SU-DHL-6 (cell line): ENCODE measurements around the gene STIM2.
"Not testable (repeated sequence)": the region's sequence is repeated elsewhere in the genome, so short reads cannot be mapped to it uniquely, and the experiment has no call there.

Experiments
- H2AFZ ChIP-seq: fragments of 200-600 bp; sonication (generic); 2 replicates; pipeline ENCODE4 v1.6.1; 2014; ENCODE audit warnings: low read depth, mild to moderate bottlenecking, moderate library complexity, mixed read lengths, antibody characterized with exemption, low read length; ENCODE audit not compliant: severe bottlenecking
- H3F3A ChIP-seq: fragments of 200-600 bp; shearing (Covaris generic); 2 replicates; pipeline ENCODE4 v1.6.0; 2016; ENCODE audit warnings: antibody characterized with exemption, mild to moderate bottlenecking; ENCODE audit not compliant: insufficient read depth
- H3K27ac ChIP-seq: fragments of 200-600 bp; sonication (generic); 2 replicates; pipeline ENCODE4 v1.5.1; 2016; ENCODE audit warnings: low read depth, mild to moderate bottlenecking, low read length, moderate library complexity, mixed read lengths
- H3K27me3 ChIP-seq: fragments of 200-600 bp; sonication (generic), shearing (Covaris generic); 2 replicates; pipeline ENCODE4 v1.6.0; 2014; ENCODE audit warnings: mild to moderate bottlenecking, low read length
- H3K36me3 ChIP-seq: fragments of 200-600 bp; sonication (generic); 2 replicates; pipeline ENCODE4 v1.6.1; 2014; ENCODE audit warnings: mild to moderate bottlenecking, low read length, mixed read lengths
- H3K4me2 ChIP-seq: fragments of 300-600, 200-600 bp; shearing (Covaris generic), sonication (generic); 2 replicates; pipeline ENCODE4 v1.6.0; 2014; ENCODE audit warnings: low read length, low read depth, mild to moderate bottlenecking; ENCODE audit not compliant: poor library complexity, severe bottlenecking
- H3K4me3 ChIP-seq: fragments of 200-600 bp; sonication (generic); 2 replicates; pipeline ENCODE4 v1.5.1; 2014; ENCODE audit warnings: antibody characterized with exemption, low read length, mild to moderate bottlenecking, mixed read lengths; ENCODE audit not compliant: insufficient read depth, poor library complexity, severe bottlenecking
- H3K79me2 ChIP-seq: fragments of 200-600 bp; sonication (generic); 2 replicates; pipeline ENCODE4 v1.6.1; 2014; ENCODE audit warnings: mild to moderate bottlenecking, low read length, moderate library complexity; ENCODE audit not compliant: insufficient read depth
- H3K9ac ChIP-seq: fragments of 200-600 bp; sonication (generic); 2 replicates; pipeline ENCODE4 v1.7.0; 2014; ENCODE audit warnings: mild to moderate bottlenecking, low read length
- H3K9me2 ChIP-seq: fragments of 200-600 bp; sonication (generic); replicated peaks from 2 replicates; pipeline ENCODE4 v1.6.1; 2014; ENCODE audit warnings: low read length; ENCODE audit not compliant: insufficient read depth
- H3K9me3 ChIP-seq: fragments of 200-600 bp; sonication (generic); 2 replicates; pipeline ENCODE4 v1.6.1; 2014; ENCODE audit warnings: low read length, mixed read lengths; ENCODE audit not compliant: insufficient read depth
- H4K20me1 ChIP-seq: fragments of 200-600 bp; sonication (generic); 2 replicates; pipeline ENCODE4 v1.6.1; 2014; ENCODE audit warnings: low read depth, mild to moderate bottlenecking, antibody characterized with exemption, low read length, moderate library complexity, mixed read lengths
- EZH2phosphoT487 ChIP-seq: fragments of 200-600 bp; sonication (generic), shearing (Covaris generic); conservative IDR thresholded peaks from 2 replicates; pipeline ENCODE4 v1.6.1; 2018; ENCODE audit warnings: mild to moderate bottlenecking, antibody characterized with exemption, low read length, moderate library complexity, mixed read lengths
- TF ChIP-seq, protein P1 (sequence below): fragments of 200-600 bp; sonication (generic); IDR thresholded peaks from one replicate; pipeline ENCODE4 v1.5.1; 2017; ENCODE audit warnings: antibody characterized with exemption, mild to moderate bottlenecking, low read length, moderate library complexity; ENCODE audit not compliant: insufficient read depth, poor library complexity, severe bottlenecking

STIM2 gene

DNA sequence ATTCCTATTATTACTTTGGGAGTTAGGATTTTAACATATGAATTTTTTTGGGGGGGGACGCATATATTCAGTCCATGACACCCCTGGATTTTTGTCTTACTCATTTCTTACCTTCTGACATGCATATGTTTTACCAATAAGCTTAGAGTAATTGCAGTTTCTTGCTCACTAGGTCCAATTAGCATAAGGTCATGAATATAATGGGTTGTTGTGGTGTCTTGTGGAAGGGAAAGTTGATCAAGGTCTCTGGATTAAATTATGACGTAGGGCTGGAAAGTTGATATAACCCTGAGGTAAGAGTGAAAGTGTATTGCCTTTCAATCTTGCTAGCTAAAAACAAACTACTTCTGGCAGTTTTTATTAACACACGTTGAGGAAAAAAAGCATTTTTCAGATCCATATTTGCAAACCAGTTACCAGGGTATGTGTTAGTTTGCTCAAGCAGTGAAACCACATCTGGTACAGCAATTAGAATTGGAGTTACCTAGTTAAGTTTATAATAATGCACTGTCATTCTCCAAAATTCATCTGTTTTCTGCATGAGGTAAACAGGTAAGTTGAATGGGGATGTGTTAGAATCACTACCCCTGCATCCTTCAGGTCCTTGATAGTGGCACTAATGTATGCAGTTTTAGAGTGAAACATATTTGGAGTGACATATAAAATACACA lies 32.0 kb downstream of the STIM2 start:
- H3K9ac ChIP-seq: no peak overlapping the region
- no peaks in the 10 kb centered on the region for H3K9me3 ChIP-seq
- no peak overlapping the region for H3K4me2 ChIP-seq
- TF ChIP-seq, protein P1, sequence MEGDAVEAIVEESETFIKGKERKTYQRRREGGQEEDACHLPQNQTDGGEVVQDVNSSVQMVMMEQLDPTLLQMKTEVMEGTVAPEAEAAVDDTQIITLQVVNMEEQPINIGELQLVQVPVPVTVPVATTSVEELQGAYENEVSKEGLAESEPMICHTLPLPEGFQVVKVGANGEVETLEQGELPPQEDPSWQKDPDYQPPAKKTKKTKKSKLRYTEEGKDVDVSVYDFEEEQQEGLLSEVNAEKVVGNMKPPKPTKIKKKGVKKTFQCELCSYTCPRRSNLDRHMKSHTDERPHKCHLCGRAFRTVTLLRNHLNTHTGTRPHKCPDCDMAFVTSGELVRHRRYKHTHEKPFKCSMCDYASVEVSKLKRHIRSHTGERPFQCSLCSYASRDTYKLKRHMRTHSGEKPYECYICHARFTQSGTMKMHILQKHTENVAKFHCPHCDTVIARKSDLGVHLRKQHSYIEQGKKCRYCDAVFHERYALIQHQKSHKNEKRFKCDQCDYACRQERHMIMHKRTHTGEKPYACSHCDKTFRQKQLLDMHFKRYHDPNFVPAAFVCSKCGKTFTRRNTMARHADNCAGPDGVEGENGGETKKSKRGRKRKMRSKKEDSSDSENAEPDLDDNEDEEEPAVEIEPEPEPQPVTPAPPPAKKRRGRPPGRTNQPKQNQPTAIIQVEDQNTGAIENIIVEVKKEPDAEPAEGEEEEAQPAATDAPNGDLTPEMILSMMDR: no peak
- no peak for TF ChIP-seq EZH2phosphoT487
- H3K27ac ChIP-seq: peak overlapping the region; percentile 30; the same call in 1 of the 2 replicates
- H3K4me3 ChIP-seq: no peak overlapping the region
- H3K36me3 ChIP-seq: no peaks in the 10 kb centered on the region
- H4K20me1 ChIP-seq: peaks cover 36% of the 10 kb centered on the region
- no peaks in the 10 kb centered on the region for H3K27me3 ChIP-seq
- H2AFZ ChIP-seq: no peak overlapping the region
- peaks cover 15% of the 10 kb centered on the region; the same call in 1 of the 2 replicates for H3F3A ChIP-seq
- no peaks in the 10 kb centered on the region for H3K9me2 ChIP-seq
- peaks cover 99% of the 10 kb centered on the region for H3K79me2 ChIP-seq

DNA sequence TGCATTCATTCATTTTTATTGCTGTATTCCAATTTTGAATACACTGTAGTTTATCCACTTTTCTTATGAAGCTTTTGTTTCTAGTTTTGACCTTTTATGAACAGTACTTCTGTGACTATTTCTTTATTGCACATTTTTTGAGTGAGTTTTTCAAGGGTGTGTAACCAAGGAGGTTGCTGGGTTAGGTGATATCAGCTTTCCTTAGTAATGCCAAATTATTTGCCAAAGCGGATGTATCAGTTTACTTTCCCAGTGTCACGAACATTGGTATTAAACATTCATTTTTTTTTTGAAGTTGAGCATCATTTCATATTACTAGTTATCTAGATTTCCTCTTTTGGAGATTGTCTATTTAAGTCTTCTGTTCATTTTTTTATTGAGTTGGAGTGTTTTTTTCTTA lies 32.9 kb downstream of the STIM2 start:
- H3K36me3 ChIP-seq: no peaks in the 10 kb centered on the region
- H3K4me2 ChIP-seq: no peak overlapping the region
- no peak overlapping the region for H3K9ac ChIP-seq
- H2AFZ ChIP-seq: no peak overlapping the region
- H3K79me2 ChIP-seq: peaks cover 99% of the 10 kb centered on the region
- no peak for TF ChIP-seq EZH2phosphoT487
- TF ChIP-seq, protein P1: no peak
- H3K4me3 ChIP-seq: no peak overlapping the region
- no peaks in the 10 kb centered on the region for H3K27me3 ChIP-seq
- no peaks in the 10 kb centered on the region for H3K9me3 ChIP-seq
- peaks cover 35% of the 10 kb centered on the region for H4K20me1 ChIP-seq
- H3F3A ChIP-seq: peaks cover 15% of the 10 kb centered on the region; the same call in 1 of the 2 replicates
- no peak overlapping the region for H3K27ac ChIP-seq
- H3K9me2 ChIP-seq: no peaks in the 10 kb centered on the region

DNA sequence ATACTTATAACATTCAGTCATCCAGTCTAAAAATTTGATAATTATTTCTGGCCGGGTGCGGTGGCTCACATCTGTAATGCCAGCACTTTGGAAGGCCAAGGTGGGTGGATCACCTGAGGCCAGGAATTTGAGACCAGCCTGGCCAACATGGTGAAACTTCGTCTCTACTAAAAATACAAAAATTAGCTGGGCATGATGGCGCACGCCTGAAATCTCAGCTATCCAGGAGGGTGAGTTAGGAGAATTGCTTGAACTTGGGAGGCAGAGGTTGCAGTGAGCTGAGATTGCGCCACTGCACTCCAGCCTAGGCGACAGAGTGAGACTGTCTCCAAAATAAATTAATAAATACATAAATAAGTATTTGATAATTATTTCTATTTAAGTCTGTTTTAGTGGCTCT lies 34.2 kb downstream of the STIM2 start:
- H3K27me3 ChIP-seq, H3K9me2 ChIP-seq, H2AFZ ChIP-seq, H3K36me3 ChIP-seq, H3K4me2 ChIP-seq, H3K4me3 ChIP-seq, H3K27ac ChIP-seq, H3K9ac ChIP-seq, H3K9me3 ChIP-seq: not testable (repeated sequence)
- H4K20me1 ChIP-seq: peaks cover 49% of the 10 kb centered on the region
- H3K79me2 ChIP-seq: peaks cover 99% of the 10 kb centered on the region
- H3F3A ChIP-seq: peaks cover 25% of the 10 kb centered on the region; the same call in 1 of the 2 replicates

DNA sequence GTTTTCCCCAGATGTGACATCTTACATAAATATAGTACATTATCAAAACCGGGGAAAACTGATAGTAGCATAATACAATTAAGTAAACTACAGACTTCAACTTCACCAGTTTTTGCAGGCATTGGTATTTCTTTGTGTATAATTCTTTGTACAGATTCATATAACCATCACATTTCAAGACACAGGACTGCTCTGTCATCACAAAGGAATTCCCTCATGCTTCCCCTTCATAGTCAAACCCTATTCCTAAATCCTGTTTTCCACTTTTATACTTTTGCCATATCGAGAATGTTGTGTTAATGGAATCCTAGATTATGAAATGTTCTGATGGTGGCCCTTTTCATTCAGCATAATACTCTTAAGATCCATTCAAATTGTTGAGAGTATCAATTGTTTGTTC lies 36.0 kb downstream of the STIM2 start:
- Histone ChIP-seq H3K27me3 (no peaks in the 10 kb centered on the region), H3K36me3 (no peaks in the 10 kb centered on the region), H3K9ac (no peak overlapping the region), H2AFZ (no peak overlapping the region), H3F3A (peaks cover 26% of the 10 kb centered on the region; the same call in 1 of the 2 replicates), H3K27ac (no peak overlapping the region), H3K4me3 (no peak overlapping the region), H3K9me3 (no peaks in the 10 kb centered on the region), H4K20me1 (peaks cover 63% of the 10 kb centered on the region), H3K9me2 (no peaks in the 10 kb centered on the region), H3K4me2 (no peak overlapping the region), H3K79me2 (peaks cover 100% of the 10 kb centered on the region)
- TF ChIP-seq, protein P1: no peak
- no peak for TF ChIP-seq EZH2phosphoT487
